ENCODE results near the gene GPX1.
"Not testable (repeated sequence)": the region's sequence is repeated elsewhere in the genome, so short reads cannot be mapped to it uniquely, and the experiment has no call there.

The GPX1 gene

GRCh38 chr3:49358217-49358883 is at the start of gene GPX1:
GPX1 (minus strand) TSS chr3:49358353; CDS start chr3:49358278, 75 bp downstream.
- DNase-seq, result peak; percentile 97

GRCh38 chr3:49406571-49407565 is 48.7 kb upstream of the GPX1 start:
- DNase-seq, result no peak

GRCh38 chr3:49405570-49405969 is 47.4 kb upstream of the GPX1 start:
- DNase-seq, result not testable (repeated sequence)

GRCh38 chr3:49403891-49404290 is 45.7 kb upstream of the GPX1 start:
- no peak for DNase-seq

- DNase-seq, result no peak
These were observed 43.6 kb upstream of the GPX1 start for GRCh38 chr3:49401766-49402165.

- DNase-seq, result no peak
These were observed 41.3 kb upstream of the GPX1 start for GRCh38 chr3:49399461-49399860.

- peak; percentile 76 for DNase-seq
These were observed 39.3 kb upstream of the GPX1 start for GRCh38 chr3:49397470-49397869.

- not testable (repeated sequence) for DNase-seq
These were observed 33.2 kb upstream of the GPX1 start for GRCh38 chr3:49391310-49391709.

- DNase-seq, result no peak
These were observed 31.1 kb upstream of the GPX1 start for GRCh38 chr3:49389297-49389696.

- no peak for DNase-seq
These were observed 30.2 kb upstream of the GPX1 start for GRCh38 chr3:49388289-49388820.

- DNase-seq, result no peak
These were observed 29.6 kb upstream of the GPX1 start for GRCh38 chr3:49387721-49388120.

- DNase-seq, result no peak
These were observed 28.1 kb upstream of the GPX1 start for GRCh38 chr3:49386056-49386756.

- no peak for DNase-seq
These were observed 27.5 kb upstream of the GPX1 start for GRCh38 chr3:49385617-49386016.

GRCh38 chr3:49383387-49383786 is 25.2 kb upstream of the GPX1 start:
- no peak for DNase-seq

- no peak for DNase-seq
These were observed 20.2 kb upstream of the GPX1 start for GRCh38 chr3:49378249-49378895.

GRCh38 chr3:49377483-49377882 is 19.3 kb upstream of the GPX1 start:
- DNase-seq, result no peak

GRCh38 chr3:49371946-49372345 is 13.8 kb upstream of the GPX1 start:
- no peak for DNase-seq

- DNase-seq, result no peak
These were observed 12.6 kb upstream of the GPX1 start for GRCh38 chr3:49370585-49371290.

- DNase-seq, result no peak
These were observed 4.4 kb upstream of the GPX1 start for GRCh38 chr3:49362561-49362960.

GRCh38 chr3:49359623-49360022 is 1.5 kb upstream of the GPX1 start:
- no peak for DNase-seq

- DNase-seq, result no peak
These were observed 702 bp upstream of the GPX1 start for GRCh38 chr3:49358884-49359225.
